Stimulated activated CD4-positive, alpha-beta T cell treated with anti-CD3 and anti-CD28 coated beads, Interleukin-1b, Interleukin-23, amount 100 ng/mL, for 1 hour (primary cell): Measurements from ENCODE around the gene CCDC110.
"Not testable (repeated sequence)": the region's sequence is repeated elsewhere in the genome, so short reads cannot be mapped to it uniquely, and the experiment has no call there.

ENCODE experiments used
- DNase-seq, 2 donors: peaks; one replicate each; pipeline ENCODE4 v3.0.0-alpha.2; 2020; ENCODE audit warnings: low read depth in 2 of 2

CCDC110 gene

GRCh38 chr4:185471235-185472102, at the start of gene CCDC110:
Gene CCDC110, minus strand, starts transcription at chr4:185471733. Its CDS starts 50 bp downstream, at chr4:185471683.
- peak; percentile 87 to 88 for DNase-seq

DNA sequence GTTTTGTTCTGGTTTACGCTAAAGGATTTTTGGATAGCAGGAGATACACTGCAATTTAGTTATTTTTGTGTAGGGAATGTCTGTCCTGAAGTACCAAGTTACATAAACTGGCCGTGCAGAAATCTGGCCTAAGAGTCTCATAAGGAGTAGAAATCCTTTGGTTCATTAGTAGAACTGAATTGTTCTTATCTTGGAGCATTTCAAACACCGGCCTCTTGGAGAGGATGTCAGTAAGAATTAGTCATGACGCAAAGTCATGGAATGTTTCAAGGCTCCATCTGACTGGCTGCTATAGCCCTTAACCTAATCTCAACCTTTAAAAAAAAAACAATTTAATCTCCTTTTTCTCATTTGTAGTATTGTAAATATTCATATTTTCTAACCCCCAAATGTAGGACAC, 48.6 kb upstream of the CCDC110 start:
- no peak for DNase-seq

- no peak for DNase-seq
These were observed 47.0 kb upstream of the CCDC110 start for GRCh38 chr4:185518494-185518893.

- no peak for DNase-seq
These were observed 46.5 kb upstream of the CCDC110 start for GRCh38 chr4:185518069-185518468.

DNA sequence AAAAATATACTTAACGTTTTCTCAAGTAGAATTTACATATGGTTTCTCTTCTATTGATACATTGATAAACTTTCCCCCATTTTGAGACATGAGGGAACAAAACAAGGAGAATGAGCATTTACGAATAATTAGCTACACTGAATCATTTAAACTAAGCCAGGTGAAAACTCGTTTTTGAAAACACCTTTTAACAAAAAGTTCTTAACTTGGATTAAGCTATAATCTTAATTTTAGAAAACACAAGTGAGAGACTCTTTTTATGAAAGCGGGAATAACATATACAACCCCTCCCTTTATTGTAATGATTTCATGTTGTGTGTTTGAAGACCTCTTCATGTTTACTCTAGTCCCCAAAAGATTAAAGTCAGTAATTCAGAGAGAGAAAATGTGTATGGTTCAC, 43.7 kb upstream of the CCDC110 start:
- DNase-seq = no peak

- DNase-seq = no peak
These were observed 42.7 kb upstream of the CCDC110 start for GRCh38 chr4:185514182-185514697.

- DNase-seq = no peak
These were observed 42.1 kb upstream of the CCDC110 start for GRCh38 chr4:185513489-185514181.

DNA sequence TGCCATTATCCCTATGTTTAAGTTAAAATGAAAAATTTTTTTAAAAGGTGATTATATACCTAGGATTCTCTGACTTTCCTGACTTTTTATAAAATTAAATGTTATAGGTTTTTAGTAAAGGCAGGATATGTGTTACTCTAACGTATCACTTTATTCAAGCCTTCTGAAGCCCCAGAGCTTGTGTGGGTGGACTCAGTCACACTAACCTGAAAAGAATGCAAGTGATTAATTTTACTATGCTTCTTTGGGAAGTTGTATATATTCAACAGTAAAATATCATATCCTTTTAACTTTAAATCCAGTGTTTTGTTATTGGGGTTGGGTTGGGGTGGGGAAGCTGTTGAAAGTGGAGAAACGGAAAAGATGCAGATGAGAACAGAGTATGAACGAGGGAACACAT, 41.0 kb upstream of the CCDC110 start:
- no peak for DNase-seq

DNA sequence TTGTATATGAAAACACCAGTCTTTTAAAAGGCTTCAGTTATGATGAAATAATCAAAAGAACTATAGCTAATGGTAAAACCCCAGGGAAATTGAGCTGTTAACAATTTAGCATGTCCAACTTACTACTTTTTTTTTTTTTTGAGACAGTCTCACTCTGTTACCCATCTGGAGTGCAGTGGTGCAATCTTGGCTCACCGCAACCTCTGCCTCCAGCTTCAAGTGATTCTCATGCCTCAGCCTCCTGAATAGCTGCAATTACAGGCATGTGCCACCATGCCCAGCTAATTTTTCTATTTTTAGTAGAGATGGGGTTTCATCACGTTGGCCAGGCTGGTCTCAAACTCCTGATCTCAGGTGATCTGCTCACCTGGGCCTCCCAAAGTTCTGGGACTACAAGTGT, 39.7 kb upstream of the CCDC110 start:
- not testable (repeated sequence) for DNase-seq

DNA sequence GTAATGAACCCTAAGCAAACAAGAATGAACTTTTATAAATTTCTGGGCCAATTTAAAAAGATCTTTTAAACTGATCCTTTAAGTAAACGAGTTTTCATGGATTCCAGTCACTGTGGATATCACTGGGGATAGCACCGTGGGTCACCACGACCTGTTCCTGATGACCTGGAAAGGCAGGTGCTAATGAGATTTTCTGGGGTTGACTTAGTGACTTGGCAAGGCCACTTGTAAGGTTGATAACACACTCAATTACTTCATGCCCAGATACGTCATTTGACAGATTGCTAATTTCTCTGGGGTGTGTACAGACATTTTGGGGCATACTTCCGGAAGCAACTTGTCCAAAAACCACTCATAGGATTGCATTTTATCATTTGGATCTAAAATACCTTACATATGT, 39.3 kb upstream of the CCDC110 start:
- DNase-seq = no peak

DNA sequence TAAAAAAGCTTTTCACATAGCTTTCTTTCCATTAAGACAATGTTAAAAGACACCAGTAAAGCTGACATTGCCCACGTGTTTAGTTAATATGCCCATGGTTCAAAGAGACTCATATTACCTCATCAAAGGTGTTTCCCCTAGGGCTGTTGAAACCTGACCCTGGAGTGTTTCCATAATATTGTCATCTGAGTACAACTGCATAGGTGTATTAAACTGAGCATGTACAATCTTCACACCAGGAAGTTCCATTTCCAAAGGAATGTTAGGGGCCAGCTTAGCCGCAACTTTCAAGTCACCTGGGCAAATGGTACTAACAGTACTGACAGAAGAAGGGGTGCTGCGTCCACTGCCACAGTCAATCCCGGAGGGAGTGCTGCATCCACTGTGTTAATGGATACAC, 36.6 kb upstream of the CCDC110 start:
- no peak for DNase-seq

GRCh38 chr4:185506422-185506821, 34.9 kb upstream of the CCDC110 start:
- DNase-seq = no peak

- no peak for DNase-seq
These were observed 32.8 kb upstream of the CCDC110 start for GRCh38 chr4:185504098-185505047.

DNA sequence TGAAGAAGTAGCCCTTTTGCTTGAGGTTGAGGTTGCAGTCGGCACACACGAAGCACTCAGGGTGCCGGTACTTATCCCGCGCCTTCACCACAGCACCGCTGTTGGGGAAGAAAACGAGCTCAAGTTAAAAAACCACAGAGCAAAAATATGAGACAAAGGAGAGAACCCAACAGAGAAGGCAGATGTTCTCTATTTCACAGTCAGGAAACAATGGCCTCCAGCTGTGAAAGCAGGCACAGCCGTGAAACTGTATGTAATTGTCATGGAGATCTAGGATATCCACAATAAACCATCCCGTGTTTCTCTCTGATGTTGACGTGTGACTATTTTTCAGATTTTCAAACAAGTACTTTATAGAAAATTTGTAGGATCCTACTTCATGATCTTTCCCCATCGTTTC, 30.9 kb upstream of the CCDC110 start:
- DNase-seq = no peak

GRCh38 chr4:185500576-185500975, 29.0 kb upstream of the CCDC110 start:
- DNase-seq = no peak

DNA sequence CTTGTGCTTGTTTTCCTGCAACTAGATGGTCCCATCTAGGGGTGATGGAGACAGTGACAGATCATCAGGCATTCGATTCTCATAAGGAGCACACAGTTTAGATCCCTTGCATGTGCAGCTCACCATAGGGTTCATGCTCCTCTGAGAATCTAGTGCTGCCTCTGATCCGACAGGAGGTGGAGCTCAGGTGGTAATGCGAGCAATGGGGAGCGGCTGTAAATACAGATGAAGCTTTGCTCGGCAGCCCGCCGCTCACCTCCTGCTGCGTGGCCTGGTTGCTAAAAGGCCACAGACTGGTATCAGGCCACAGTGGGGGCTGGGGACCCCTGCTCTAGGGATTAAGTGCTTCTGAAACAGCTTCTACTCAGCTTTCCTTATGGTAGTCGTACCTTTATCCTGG, 28.5 kb upstream of the CCDC110 start:
- no peak for DNase-seq

DNA sequence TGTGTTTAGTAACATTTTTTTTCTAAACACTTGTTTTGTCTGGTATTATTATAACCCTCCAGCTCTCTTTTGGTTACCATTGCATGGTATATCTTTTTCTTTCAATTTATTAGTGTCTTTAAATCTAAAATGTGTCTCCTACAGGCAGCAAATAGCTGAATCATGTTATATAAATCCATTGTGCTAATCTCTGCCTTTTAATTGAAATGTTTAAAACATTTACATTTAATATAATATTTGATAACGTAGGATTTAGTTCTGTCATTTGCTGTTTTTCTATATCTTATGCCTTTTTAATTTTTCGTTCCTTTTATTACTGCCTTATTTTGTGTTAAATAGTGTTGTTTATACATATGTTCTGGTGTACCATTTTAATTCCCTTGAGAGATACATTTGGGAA, 17.1 kb upstream of the CCDC110 start:
- DNase-seq = no peak

- no peak for DNase-seq
These were observed 9.9 kb upstream of the CCDC110 start for GRCh38 chr4:185481401-185481800.

- no peak for DNase-seq
These were observed 8.6 kb upstream of the CCDC110 start for GRCh38 chr4:185480016-185480732.

DNA sequence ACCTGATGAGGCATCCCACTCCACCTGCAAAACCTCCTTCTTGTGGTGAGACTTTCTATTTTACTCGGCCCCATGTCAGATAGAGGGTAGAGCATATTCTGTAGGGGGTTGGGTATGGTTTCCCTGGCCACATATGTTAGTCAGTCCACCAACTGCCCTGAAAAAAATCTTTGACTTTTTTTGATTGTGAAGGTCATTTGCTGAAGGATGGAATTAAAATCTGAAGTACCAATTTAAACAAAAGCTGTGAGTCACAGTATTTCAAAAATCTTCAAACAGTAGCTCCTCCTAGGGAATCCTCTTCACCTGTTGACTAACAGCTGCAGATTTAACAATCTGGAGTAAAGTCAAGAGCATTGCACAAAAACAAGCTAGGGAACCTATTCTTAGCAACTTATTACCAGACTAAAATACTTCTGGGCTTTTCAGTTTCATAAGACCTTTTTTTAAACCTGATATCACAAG, 8.0 kb upstream of the CCDC110 start:
- no peak for DNase-seq

DNA sequence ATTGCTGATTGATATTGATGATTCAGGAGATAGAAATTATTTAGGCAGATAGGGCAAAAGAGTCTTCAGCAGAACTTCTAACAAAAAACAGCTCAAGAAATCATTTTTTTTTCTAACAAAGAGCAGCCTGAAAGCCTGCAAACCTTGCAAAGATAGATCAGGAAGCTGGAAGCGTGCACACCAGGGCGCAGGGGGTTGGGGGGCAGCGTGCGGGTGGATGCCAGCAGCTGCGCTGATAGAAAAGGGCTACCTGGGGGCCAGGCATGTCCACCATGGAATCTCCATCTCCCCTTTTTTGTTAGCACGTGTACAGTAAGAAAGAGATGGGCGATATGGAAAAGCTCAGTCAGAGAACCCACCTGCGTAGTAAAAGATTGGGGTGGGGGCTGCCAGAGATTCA, 1.7 kb upstream of the CCDC110 start:
- no peak for DNase-seq
